GM18505 (cell line): ENCODE results near the gene ARID5B.
A peak's percentile ranks its signal among the peaks of the same experiment; 100 is the strongest.

ENCODE experiments used
- ATAC-seq: cut with Tn5 transposase; IDR thresholded peaks from one replicate; pipeline ENCODE4 v1.9.1; 2021; ENCODE audit not compliant: unreplicated experiment
- POLR2A ChIP-seq: IDR thresholded peaks from 4 replicates; pipeline ENCODE4 v1.6.1; 2011; ENCODE audit warnings: borderline replicate concordance; ENCODE audit not compliant: insufficient read depth, insufficient read length; ENCODE audit errors: extremely low read depth

The ARID5B gene

DNA sequence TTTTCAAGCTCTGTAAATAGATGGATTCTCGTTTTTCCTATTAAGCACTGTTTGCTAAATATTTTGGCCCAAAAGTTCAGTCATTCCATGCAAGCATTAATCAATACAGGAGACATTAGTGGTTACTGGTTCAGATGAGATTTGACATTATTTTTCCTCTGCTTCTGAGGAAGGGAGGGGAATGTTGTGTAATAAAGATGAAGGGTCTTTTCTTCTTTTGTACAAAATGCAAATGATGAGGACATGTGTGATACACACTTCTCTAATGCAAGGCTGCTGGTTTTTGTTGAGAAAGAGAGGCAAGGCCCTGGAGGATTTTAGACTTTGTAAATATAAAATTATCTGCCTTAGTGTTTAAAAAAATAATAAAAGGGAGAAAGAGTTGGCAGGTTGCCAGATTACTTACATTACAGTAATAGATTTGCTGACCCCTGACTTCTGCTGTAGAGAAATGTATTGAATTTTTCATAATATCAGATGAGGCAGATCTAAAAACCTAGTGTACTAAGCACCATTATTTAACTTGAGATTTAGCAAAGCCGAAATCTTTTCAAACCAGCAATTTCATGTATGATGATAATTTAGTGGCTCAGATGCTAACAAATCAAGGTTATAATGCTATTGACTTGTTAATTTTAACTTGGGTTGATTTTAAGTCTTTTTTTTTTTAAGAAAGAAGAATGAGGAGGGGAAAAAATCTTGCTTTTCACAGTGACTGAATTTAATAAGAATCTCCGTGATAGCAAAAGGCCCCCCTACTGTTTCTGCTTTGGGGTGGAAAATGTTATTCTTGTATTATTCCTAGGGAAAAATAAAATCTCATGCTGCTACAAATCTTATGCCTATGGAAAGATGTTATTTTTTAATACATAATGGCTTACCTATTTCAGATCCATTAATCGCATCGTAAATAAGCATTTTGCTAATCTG, 180.1 kb downstream of the ARID5B start:
- ATAC-seq = no peak
- no peak for TF ChIP-seq POLR2A

- no peak for TF ChIP-seq POLR2A
- ATAC-seq = no peak
Measured at GRCh38 chr10:62082271-62082656, 180.8 kb downstream of the ARID5B start.

DNA sequence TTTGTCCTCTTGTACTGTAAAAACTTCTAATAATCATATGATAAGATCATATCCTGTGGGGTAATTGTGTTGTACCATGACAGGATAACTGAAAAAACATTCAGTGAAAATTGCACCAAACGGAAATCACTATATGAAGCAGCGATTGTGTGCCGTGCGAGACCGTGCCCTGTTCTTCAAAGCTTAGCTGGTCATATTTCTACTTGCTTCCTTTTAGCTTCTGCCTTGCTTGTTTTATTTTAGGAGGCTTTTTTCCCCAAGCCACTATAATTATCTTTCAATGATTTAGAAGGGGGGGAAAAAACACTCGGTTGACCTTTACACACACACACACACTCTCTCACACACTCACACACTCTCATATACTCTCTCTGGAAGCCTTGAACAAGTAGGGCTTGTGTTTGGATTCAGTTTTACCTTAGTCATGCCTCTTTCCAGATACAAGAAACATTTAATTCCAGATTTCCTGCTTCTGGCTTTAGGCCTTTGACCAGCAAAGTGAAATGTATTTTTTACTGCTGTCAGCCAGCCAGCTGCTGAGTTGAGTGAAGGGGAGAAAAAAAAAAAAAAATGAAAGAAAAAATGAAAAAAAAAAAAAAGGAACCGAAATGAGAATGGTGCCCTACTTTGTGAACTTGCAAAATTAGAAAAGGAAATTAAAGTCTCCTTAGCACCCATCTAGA, 181.4 kb downstream of the ARID5B start:
- peak; percentile 55 for ATAC-seq
- TF ChIP-seq POLR2A = no peak

GRCh38 chr10:62083412-62084267, 182.1 kb downstream of the ARID5B start:
- peak; percentile 6 for ATAC-seq
- no peak for TF ChIP-seq POLR2A

DNA sequence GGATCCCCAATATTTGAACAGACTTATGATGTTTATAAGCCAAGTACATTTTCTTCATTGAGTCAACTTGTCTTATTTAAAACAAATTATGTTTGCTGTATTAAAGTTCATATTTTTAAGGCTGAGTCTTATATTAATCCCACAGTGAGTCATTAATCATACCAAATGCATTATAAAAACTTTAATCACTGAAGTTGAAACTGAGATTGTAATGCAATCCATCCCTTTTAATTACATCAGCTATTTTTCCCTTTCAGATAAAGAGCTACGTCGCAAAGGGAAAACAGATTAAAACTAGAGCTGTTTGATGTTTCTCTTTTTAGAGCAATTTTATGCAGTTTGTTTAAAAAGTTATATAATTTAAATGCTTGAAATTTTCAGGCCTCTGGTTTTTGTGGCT, 183.0 kb downstream of the ARID5B start:
- no peak for ATAC-seq
- TF ChIP-seq POLR2A = no peak

DNA sequence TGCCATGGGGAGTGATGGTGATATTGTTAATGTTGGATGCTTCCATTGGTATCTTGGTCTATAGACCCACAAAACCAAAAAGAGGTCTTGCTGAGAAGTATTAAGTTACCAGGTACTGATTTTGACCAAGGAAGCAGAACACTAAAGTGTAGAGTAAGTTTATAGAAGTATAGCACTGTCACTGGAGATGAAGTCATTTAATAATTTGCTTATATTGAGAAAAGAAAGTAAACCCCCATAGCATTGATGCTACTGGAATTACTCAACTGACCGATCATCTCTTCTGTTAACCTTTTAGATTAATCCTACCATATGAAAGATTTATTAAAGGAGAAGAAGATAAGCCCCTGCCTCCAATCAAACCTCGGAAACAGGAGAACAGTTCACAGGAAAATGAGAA, 183.9 kb downstream of the ARID5B start:
- ATAC-seq = no peak
- no peak for TF ChIP-seq POLR2A

DNA sequence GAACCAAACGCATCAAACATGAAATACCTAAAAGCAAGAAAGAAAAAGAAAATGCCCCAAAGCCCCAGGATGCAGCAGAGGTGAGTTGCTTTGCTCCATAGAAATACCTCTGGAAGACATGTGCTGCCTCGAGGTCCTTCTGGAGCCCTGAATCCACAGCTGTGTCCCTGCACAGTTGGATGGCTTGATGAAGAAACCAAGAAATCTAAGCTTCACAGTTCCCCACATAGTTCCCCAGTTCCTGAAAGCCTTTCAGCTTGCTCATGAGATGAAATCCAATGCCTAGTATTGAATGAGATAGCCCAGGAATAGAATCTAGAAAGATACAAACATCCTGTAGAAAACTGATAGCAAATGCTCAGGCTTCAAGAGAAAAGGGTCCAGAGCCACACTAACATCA, 184.3 kb downstream of the ARID5B start:
- TF ChIP-seq POLR2A = no peak
- no peak for ATAC-seq

GRCh38 chr10:62087329-62087728, 185.8 kb downstream of the ARID5B start:
- TF ChIP-seq POLR2A = no peak
- ATAC-seq = no peak

GRCh38 chr10:62088786-62089185, 187.3 kb downstream of the ARID5B start:
- ATAC-seq = no peak
- TF ChIP-seq POLR2A = no peak

GRCh38 chr10:62092301-62093030, 191.0 kb downstream of the ARID5B start:
- ATAC-seq = no peak
- no peak for TF ChIP-seq POLR2A

DNA sequence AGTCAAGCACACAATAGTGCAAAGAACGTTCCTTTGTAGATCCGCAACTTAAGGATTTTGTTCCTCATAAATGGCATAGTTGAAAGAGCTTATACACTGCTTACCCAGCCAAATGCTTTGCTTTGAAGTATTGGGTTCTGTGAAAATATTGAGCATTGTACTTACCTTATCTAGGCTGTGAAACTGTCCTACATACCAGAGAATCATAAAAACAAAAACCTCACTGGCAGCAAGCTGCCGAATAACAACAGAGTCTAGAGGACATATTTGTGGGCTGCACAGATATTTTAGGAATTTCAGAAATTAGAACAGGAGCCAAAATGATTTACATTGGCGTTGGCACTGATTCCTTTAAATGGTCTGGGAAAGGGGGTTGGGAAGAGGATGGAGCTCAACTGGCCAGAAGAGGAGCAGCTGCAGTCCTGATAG, 192.4 kb downstream of the ARID5B start:
- no peak for ATAC-seq
- TF ChIP-seq POLR2A = no peak
